Heart left ventricle (tissue), 13 donors: ENCODE data around the gene NEMP2.

ENCODE experiments used
- POLR2A ChIP-seq, 2 donors: fragments of 450-650 bp; IDR thresholded peaks; one replicate each; pipeline ENCODE4 v1.6.1; 2017; ENCODE audit warnings: antibody characterized with exemption in 2 of 2, mild to moderate bottlenecking in 2 of 2, moderate library complexity in 2 of 2
- TF ChIP-seq, protein P1 (sequence below), 12 donors: fragments of 200-600 bp; sonication (generic) in 4 of 12; IDR thresholded peaks; one replicate each; pipeline versions ENCODE4 v1.5.0 to v1.8.0; 2018 to 2022; ENCODE audit warnings: antibody characterized with exemption in 12 of 12, mild to moderate bottlenecking in 5 of 12
- donor health status: ischemic (EF 13 %, LVEDD 7.1; RV severe dilation, severe dysfunction).
- donor health status: DM: no; HTN: yes; CAD: no.
- donor health status: DM: no; HTN: no; CAD: no.
- donor health status: ischemic (EF 25% LVEDD 6.9; RV normal size, moderate dysfunction).
- donor health status: ischemic (EF 25% LVEDD 5.7; RV mildly dilated, moderate dysfunction).
- donor health status: ischemic (EF 35%, LVEDD 5.7; RV mildly dilated, moderate dysfunction).
- donor health status: nonischemic (EF 11% LVEDD 7.7; RV severe dilation, severe dysfunction).
- donor health status: DM: yes; HTN: yes; CAD: no.
- donor health status: PGD.
- donor health status: ischemic (EF 29% LVEDD 5.4; RV normal size, mild dysfunction).
- donor health status: nonischemic (EF 23%, LVEDD 6.1; RV moderate dilation, normal function).

DNA sequence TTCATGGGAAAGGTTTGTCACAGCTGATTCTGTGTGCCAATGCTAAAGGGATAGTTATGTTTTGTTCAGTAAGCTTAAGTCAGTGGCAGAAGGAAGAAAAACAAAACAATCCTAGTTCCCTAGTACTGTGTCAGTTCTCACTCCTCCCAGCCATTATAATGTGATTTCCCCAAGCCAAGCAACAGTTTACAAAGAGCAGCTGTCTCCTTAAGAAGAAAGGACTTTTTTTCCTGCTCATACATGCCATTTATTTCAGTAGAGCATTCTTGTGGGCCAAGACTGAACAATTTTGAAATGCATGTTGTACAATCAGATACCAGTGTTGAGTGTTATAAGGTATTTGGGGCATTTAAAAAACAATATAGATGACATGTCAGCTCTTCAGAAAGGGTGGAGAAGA lies 52.1 kb downstream of the NEMP2 start:
- TF ChIP-seq, protein P1, sequence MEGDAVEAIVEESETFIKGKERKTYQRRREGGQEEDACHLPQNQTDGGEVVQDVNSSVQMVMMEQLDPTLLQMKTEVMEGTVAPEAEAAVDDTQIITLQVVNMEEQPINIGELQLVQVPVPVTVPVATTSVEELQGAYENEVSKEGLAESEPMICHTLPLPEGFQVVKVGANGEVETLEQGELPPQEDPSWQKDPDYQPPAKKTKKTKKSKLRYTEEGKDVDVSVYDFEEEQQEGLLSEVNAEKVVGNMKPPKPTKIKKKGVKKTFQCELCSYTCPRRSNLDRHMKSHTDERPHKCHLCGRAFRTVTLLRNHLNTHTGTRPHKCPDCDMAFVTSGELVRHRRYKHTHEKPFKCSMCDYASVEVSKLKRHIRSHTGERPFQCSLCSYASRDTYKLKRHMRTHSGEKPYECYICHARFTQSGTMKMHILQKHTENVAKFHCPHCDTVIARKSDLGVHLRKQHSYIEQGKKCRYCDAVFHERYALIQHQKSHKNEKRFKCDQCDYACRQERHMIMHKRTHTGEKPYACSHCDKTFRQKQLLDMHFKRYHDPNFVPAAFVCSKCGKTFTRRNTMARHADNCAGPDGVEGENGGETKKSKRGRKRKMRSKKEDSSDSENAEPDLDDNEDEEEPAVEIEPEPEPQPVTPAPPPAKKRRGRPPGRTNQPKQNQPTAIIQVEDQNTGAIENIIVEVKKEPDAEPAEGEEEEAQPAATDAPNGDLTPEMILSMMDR (IDR thresholded peaks at IDR 0.05) = no peak
- TF ChIP-seq POLR2A (IDR thresholded peaks at IDR 0.05) = no peak
